ENCODE results near the gene CLEC3B.
A peak's percentile ranks its signal among the peaks of the same experiment; 100 is the strongest.

CLEC3B gene

DNA sequence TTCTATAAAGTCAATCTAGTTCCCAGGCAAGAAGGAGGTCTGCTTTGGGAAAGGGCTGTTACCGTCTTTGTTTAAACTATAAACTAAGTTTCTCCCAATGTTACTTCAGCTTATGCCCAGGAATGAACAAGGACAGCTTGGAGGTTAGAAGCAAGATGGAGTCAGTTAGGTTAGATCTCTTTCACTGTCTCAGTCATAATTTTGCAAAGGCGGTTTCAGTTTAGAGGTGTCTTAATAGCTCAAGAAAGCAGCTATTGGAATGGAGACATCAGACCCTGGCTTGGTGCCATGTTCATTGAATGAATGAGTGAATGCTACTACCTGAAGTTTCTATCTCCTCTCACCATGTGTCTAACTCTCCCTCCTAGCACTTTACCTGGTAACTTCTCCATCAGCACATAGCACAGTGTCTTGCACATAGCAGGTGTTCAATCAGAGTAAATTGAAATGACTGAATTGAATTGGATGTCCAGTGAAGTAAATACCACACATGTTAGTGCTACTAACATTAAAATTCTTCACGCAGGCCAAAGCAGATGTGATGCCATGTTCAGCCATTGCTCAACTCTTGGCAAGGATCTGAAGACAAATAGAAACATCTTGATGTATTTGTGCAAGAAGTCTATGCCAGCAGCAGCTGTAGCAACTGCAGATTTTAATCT lies 28.2 kb downstream of the CLEC3B start:
- H3K4me3 ChIP-seq (ENCODE audit: low read length), result no peak overlapping the region
- TF ChIP-seq CTCF (IDR thresholded peaks at IDR 0.05; ENCODE audit: low read depth, low read length, poor library complexity, severe bottlenecking) (no peak), EZH2phosphoT487 (IDR thresholded peaks at IDR 0.05; ENCODE audit: borderline replicate concordance, low read length) (no peak)
- H3K36me3 ChIP-seq (ENCODE audit: control insufficient read depth, low read length), result no peaks in the 10 kb centered on the region
- no peaks in the 10 kb centered on the region for H4K20me1 ChIP-seq (ENCODE audit: control insufficient read depth, insufficient read depth, low read depth, low read length)
- H3K27me3 ChIP-seq (ENCODE audit: control insufficient read depth, low read length), result peaks cover 5% of the 10 kb centered on the region
- H3K4me1 ChIP-seq (ENCODE audit: control insufficient read depth, low read length), result no peaks in the 10 kb centered on the region
- no peaks in the 10 kb centered on the region for H3K9me3 ChIP-seq (ENCODE audit: control insufficient read depth, insufficient read depth, low read length)
- no peak overlapping the region for H3K27ac ChIP-seq (ENCODE audit: low read depth, low read length)
- no peaks in the 10 kb centered on the region for H3K9me2 ChIP-seq (replicated peaks; ENCODE audit: control insufficient read depth, low read length)
- no peaks in the 10 kb centered on the region for H3K79me2 ChIP-seq (ENCODE audit: control insufficient read depth, low read length)
- H3F3A ChIP-seq (ENCODE audit: control insufficient read depth, insufficient read depth), result no peaks in the 10 kb centered on the region
- no peak overlapping the region for H3K4me2 ChIP-seq (ENCODE audit: low read length)

DNA sequence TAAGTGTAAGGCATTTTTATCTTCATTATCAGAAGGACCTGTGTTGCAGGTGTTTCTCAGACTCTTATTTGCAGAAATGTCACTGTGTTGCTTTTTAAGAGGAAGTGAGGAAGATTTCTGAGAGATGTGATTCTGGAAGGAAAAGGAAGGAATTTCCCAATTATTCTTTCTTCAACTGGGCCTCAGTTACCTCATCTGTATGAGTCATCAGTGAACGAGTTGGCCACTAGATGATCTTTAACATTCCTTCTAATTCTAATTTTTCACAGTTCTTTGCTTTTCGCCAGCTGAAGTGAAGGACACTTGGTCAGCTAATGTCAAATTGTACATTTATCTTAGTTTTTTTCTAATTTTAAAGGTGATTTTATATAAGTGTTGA lies 28.9 kb downstream of the CLEC3B start:
- no peak for TF ChIP-seq EZH2phosphoT487 (IDR thresholded peaks at IDR 0.05; ENCODE audit: borderline replicate concordance, low read length)
- TF ChIP-seq CTCF (IDR thresholded peaks at IDR 0.05; ENCODE audit: low read depth, low read length, poor library complexity, severe bottlenecking), result no peak
- Histone ChIP-seq H3K79me2 (ENCODE audit: control insufficient read depth, low read length) (no peaks in the 10 kb centered on the region), H3K4me2 (ENCODE audit: low read length) (no peak overlapping the region), H3K27ac (ENCODE audit: low read depth, low read length) (no peak overlapping the region), H3K4me1 (ENCODE audit: control insufficient read depth, low read length) (no peaks in the 10 kb centered on the region), H3K9me2 (replicated peaks; ENCODE audit: control insufficient read depth, low read length) (no peaks in the 10 kb centered on the region), H3K4me3 (ENCODE audit: low read length) (no peak overlapping the region), H3K36me3 (ENCODE audit: control insufficient read depth, low read length) (no peaks in the 10 kb centered on the region), H3K27me3 (ENCODE audit: control insufficient read depth, low read length) (peaks cover 5% of the 10 kb centered on the region), H3F3A (ENCODE audit: control insufficient read depth, insufficient read depth) (no peaks in the 10 kb centered on the region), H4K20me1 (ENCODE audit: control insufficient read depth, insufficient read depth, low read depth, low read length) (no peaks in the 10 kb centered on the region), H3K9me3 (ENCODE audit: control insufficient read depth, insufficient read depth, low read length) (no peaks in the 10 kb centered on the region)

DNA sequence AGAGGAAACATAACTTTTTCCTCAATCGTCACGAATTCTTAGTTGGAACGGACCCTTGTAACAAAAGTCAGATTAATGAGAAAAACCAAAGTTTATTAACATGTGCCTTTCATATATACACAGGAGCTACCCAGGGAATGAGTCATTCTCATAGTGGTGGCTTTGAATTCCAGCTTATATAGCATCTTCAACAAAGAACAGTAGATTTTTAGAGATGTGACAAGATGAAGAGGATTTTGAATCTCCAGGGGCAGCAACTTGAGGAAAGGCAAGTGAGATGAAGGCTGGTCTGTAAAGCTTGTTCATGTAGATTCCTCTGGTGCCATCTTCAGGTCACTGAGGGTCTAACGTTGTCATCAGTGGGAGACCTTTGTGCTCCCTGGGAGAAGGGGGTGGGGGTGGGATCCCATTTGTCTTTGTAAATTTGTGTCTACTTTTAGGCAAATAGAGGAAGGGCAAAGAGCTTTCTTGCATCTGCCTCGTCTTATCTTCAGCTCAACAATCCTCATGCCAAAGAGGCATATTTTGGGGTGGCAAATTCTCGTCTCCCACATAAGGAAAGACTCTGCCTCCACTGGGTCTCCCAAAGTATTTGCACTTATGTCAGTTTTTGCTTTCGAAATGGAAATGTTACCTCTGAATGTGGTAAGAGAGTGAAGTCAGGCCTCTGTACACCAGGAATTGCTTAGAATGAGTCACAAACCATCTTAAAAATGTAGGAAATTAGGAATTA lies 29.5 kb downstream of the CLEC3B start:
- TF ChIP-seq EZH2phosphoT487 (IDR thresholded peaks at IDR 0.05; ENCODE audit: borderline replicate concordance, low read length) (no peak), CTCF (IDR thresholded peaks at IDR 0.05; ENCODE audit: low read depth, low read length, poor library complexity, severe bottlenecking) (peak; percentile 57)
- Histone ChIP-seq H4K20me1 (ENCODE audit: control insufficient read depth, insufficient read depth, low read depth, low read length) (no peaks in the 10 kb centered on the region), H3K27me3 (ENCODE audit: control insufficient read depth, low read length) (peaks cover 5% of the 10 kb centered on the region), H3K4me1 (ENCODE audit: control insufficient read depth, low read length) (no peaks in the 10 kb centered on the region), H3K9me2 (replicated peaks; ENCODE audit: control insufficient read depth, low read length) (no peaks in the 10 kb centered on the region), H3K79me2 (ENCODE audit: control insufficient read depth, low read length) (no peaks in the 10 kb centered on the region), H3K27ac (ENCODE audit: low read depth, low read length) (no peak overlapping the region), H3K4me2 (ENCODE audit: low read length) (no peak overlapping the region), H3K36me3 (ENCODE audit: control insufficient read depth, low read length) (no peaks in the 10 kb centered on the region), H3K4me3 (ENCODE audit: low read length) (no peak overlapping the region), H3K9me3 (ENCODE audit: control insufficient read depth, insufficient read depth, low read length) (no peaks in the 10 kb centered on the region), H3F3A (ENCODE audit: control insufficient read depth, insufficient read depth) (no peaks in the 10 kb centered on the region)
